Prostate gland (tissue), 2 donors: ENCODE results near the gene RNF25. TPM values are rescaled to one million over a fixed set of nuclear protein-coding genes. Genes with fewer than 3 reads are reported as not detected.

Source experiments
- DNase-seq: peaks from one replicate; pipeline ENCODE4 v3.0.0-alpha.2; 2019; ENCODE audit warnings: low spot score
- H3K27ac ChIP-seq, 2 donors: fragments of 200-600 bp; sonication (generic); 2 replicates each; pipeline ENCODE4 v1.5.1; 2017 to 2019
- H3K27me3 ChIP-seq: fragments of 200-600 bp; sonication (generic); replicated peaks from 2 replicates; pipeline ENCODE4 v1.5.1; 2019; ENCODE audit not compliant: insufficient read depth
- H3K36me3 ChIP-seq, 2 donors: fragments of 200-600 bp; sonication (generic); 1 replicate in 1 of 2; 2 replicates in 1 of 2; pipeline versions ENCODE4 v1.5.1 to v1.8.1; 2017 to 2019
- H3K4me1 ChIP-seq: fragments of 200-600 bp; sonication (generic); replicated peaks from 2 replicates; pipeline ENCODE4 v1.5.1; 2019
- H3K4me3 ChIP-seq, 2 donors: fragments of 200-600 bp; sonication (generic); 2 replicates each; pipeline ENCODE4 v1.5.1; 2017 to 2019
- H3K9me3 ChIP-seq: fragments of 200-600 bp; sonication (generic); 2 replicates; pipeline ENCODE4 v1.5.1; 2017
- POLR2A ChIP-seq: fragments of 450-650 bp; IDR thresholded peaks from one replicate; pipeline ENCODE4 v1.6.1; 2016; ENCODE audit warnings: antibody characterized with exemption, mild to moderate bottlenecking
- POLR2AphosphoS5 ChIP-seq: sonication (generic); formaldehyde crosslinking; IDR thresholded peaks from one replicate; pipeline ENCODE4 v1.6.1; 2017; ENCODE audit warnings: antibody characterized with exemption
- WGBS: methylation state at CpG from one replicate; pipeline ENCODE4 v1.1.5; 2018; 5-methylcytosine and 5-hydroxymethylcytosine counted together
- intact Hi-C: fragments of 100-400 bp; cut with DNase I; formaldehyde crosslinking; loops from one replicate; pipeline ENCODE4 v1.14.2; 2022
- total RNA-seq, 2 donors: library from RNA; depleted of rRNA; stranded (reverse); fragments of >200 nt; gene quantifications; one replicate each; pipeline ENCODE4 v1.1.0, GENCODE V29; 2016
- TF ChIP-seq, protein P1 (sequence below), 4 experiments: fragments of 200-600 bp in 2 of 4; fragments of 450-650 bp in 2 of 4; sonication (generic) in 2 of 4; IDR thresholded peaks; 1 replicate in 3 of 4; 2 replicates in 1 of 4; pipeline ENCODE4 v1.5.1; 2016 to 2019; ENCODE audit warnings: antibody characterized with exemption in 4 of 4, mild to moderate bottlenecking in 2 of 4, moderate library complexity in 2 of 4

RNF25 gene
- total RNA-seq, 2 donors from 2014 or later, result 20.0 to 32.5 TPM

DNA sequence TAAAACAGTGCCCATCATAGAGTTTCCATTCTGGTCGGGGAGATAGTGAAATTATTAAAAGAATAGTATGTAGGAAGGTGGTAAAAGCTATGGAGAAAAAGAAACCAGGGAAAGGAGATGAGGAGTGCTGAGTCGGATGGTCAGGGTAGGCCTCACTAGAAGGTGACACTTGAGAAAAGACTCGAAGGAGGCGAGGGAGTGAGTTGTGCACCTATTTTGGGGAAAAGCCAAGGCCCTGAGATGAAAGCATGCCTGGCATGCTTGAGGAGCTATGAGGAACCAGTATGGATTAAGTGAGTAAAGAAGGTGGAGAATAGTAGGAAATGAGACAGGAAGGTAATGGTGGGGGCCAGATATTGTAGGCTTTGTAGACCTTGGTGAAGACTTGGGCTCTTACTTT is 31.5 kb upstream of the RNF25 start:
- intact Hi-C loops, result no loop called here
- TF ChIP-seq, protein P1, sequence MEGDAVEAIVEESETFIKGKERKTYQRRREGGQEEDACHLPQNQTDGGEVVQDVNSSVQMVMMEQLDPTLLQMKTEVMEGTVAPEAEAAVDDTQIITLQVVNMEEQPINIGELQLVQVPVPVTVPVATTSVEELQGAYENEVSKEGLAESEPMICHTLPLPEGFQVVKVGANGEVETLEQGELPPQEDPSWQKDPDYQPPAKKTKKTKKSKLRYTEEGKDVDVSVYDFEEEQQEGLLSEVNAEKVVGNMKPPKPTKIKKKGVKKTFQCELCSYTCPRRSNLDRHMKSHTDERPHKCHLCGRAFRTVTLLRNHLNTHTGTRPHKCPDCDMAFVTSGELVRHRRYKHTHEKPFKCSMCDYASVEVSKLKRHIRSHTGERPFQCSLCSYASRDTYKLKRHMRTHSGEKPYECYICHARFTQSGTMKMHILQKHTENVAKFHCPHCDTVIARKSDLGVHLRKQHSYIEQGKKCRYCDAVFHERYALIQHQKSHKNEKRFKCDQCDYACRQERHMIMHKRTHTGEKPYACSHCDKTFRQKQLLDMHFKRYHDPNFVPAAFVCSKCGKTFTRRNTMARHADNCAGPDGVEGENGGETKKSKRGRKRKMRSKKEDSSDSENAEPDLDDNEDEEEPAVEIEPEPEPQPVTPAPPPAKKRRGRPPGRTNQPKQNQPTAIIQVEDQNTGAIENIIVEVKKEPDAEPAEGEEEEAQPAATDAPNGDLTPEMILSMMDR (IDR thresholded peaks at IDR 0.05), result no peak
- no peak for TF ChIP-seq POLR2A
- TF ChIP-seq POLR2AphosphoS5, result no peak

DNA sequence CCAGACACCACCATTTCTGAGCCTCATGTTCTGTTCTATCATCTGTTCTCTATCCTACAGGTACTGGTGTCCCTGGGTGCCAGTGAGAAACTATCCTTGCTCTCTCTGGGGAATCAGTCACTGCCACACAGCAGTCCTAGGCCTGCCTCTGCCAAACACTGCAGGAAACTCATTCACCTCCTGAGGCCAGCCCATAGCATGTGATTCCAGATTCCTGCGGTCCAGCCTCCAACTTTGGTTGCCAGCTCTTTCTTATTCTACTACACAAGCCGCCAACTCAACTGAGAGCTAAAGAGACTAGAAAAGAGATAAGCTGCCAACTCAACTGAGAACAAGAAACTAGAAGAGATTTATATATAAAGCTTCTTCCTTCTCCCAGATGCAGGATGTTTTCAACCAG is 30.0 kb upstream of the RNF25 start:
- intact Hi-C loops, result no loop called here
- no peak overlapping the region for H3K27ac ChIP-seq
- no peak for DNase-seq
- no peaks in the 10 kb centered on the region for H3K4me1 ChIP-seq
- no peaks in the 10 kb centered on the region for H3K27me3 ChIP-seq
- TF ChIP-seq, protein P1 (IDR thresholded peaks at IDR 0.05), result no peak
- TF ChIP-seq POLR2AphosphoS5 (no peak), POLR2A (no peak)
- no peaks in the 10 kb centered on the region for H3K9me3 ChIP-seq
- 88% methylated on average over 2 of the region's 2 CpGs for WGBS
- peaks cover 0 to 5% of the 10 kb centered on the region in 2 donors for H3K36me3 ChIP-seq
- H3K4me3 ChIP-seq, result no peak overlapping the region

More for the DNA sequence above, 31.5 kb upstream of the RNF25 start:
- no peaks in the 10 kb centered on the region for H3K4me1 ChIP-seq
- WGBS, result 75% methylated on average over 4 of the region's 4 CpGs
- no peak overlapping the region for H3K4me3 ChIP-seq
- H3K27ac ChIP-seq, result no peak overlapping the region
- no peaks in the 10 kb centered on the region for H3K27me3 ChIP-seq
- H3K36me3 ChIP-seq, result peaks cover 0 to 5% of the 10 kb centered on the region in 2 donors
- H3K9me3 ChIP-seq, result no peaks in the 10 kb centered on the region
- no peak for DNase-seq

DNA sequence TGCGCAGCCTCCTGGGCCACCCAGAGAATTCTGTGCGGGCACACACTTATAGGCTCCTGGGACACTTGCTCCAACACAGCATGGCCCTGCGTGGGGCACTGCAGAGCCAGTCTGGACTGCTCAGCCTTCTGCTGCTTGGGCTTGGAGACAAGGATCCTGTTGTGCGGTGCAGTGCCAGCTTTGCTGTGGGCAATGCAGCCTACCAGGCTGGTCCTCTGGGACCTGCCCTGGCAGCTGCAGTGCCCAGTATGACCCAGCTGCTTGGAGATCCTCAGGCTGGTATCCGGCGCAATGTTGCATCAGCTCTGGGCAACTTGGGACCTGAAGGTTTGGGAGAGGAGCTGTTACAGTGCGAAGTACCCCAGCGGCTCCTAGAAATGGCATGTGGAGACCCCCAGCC is 27.1 kb upstream of the RNF25 start:
- intact Hi-C loops, result no loop called here
- Histone ChIP-seq H3K4me1 (no peaks in the 10 kb centered on the region), H3K4me3 (no peak overlapping the region), H3K9me3 (no peaks in the 10 kb centered on the region), H3K27ac (no peak overlapping the region), H3K36me3 (peaks cover 0 to 5% of the 10 kb centered on the region in 2 donors), H3K27me3 (no peaks in the 10 kb centered on the region)
- DNase-seq, result no peak
- WGBS, result 94% methylated on average over 6 of the region's 8 CpGs
- TF ChIP-seq POLR2A, result no peak
- TF ChIP-seq POLR2AphosphoS5, result no peak
- TF ChIP-seq, protein P1 (IDR thresholded peaks at IDR 0.05), result no peak

DNA sequence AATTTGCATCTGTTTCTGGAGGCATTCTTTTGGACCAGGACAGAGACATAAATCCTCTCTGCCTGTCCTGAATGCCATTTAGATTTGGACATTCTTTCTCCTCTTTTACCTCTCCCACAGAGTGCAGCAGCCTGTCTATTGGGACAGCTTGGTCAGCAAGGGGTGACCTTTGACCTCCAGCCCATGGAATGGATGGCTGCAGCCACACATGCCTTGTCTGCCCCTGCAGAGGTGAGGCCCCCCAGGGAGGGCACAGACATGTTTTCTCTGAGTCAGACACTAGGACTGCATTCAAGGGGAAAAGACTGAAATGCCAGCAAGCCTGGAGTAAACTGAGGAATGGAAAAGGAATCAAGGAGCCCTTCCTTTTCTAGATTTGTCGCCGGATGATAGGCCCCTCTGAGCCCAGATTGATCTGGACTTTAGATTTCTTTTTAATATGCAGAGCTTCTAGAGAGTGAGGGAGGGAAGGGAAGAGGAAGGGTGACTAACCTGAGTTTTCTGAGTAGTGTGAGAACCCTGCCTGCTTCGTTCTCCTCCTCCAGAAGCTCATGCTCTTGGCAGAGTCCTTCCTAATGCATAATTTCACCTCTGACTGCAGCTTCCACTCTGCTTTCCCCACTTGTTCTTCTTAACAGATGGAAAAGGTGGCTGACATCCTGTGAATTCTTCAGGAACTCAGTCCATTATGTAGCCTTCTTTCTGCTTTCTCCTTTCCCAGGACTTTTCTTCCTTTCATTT is 22.8 kb upstream of the RNF25 start:
- 94% methylated on average over 3 of the region's 3 CpGs for WGBS
- Histone ChIP-seq H3K36me3 (peaks cover 0 to 19% of the 10 kb centered on the region in 2 donors), H3K9me3 (no peaks in the 10 kb centered on the region), H3K27me3 (no peaks in the 10 kb centered on the region), H3K4me3 (no peak overlapping the region), H3K27ac (no peak overlapping the region), H3K4me1 (no peaks in the 10 kb centered on the region)
- no peak for TF ChIP-seq POLR2AphosphoS5
- TF ChIP-seq POLR2A, result no peak
- TF ChIP-seq, protein P1 (IDR thresholded peaks at IDR 0.05), result no peak
- no peak for DNase-seq
- intact Hi-C loops, result no loop called here

DNA sequence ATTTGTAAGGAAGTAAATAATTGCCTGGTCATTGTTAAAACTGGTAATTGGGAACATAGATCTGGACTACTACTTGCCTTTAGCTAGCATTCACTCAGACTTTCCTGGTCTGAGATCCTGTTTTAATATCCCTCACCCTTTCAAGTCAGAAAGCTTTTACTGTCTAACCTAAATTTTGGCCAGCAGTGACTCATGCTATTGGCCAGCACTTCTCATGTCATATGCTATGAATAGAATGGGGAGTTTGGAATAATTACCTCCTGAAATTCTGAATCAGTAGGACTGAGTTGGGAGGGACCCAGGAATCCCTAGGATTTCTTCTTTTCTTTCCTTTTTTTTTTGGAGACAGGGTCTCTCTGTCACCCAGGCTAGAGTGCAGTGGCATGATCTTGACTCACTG is 19.4 kb upstream of the RNF25 start:
- TF ChIP-seq, protein P1 (IDR thresholded peaks at IDR 0.05), result no peak
- no peak for TF ChIP-seq POLR2A
- TF ChIP-seq POLR2AphosphoS5, result no peak
- no peak for DNase-seq
- no peak overlapping the region for H3K4me3 ChIP-seq
- H3K9me3 ChIP-seq, result no peaks in the 10 kb centered on the region
- H3K27me3 ChIP-seq, result no peaks in the 10 kb centered on the region
- H3K36me3 ChIP-seq, result peaks cover 0 to 13% of the 10 kb centered on the region in 2 donors
- no peaks in the 10 kb centered on the region for H3K4me1 ChIP-seq
- intact Hi-C loops, result no loop called here
- no peak overlapping the region for H3K27ac ChIP-seq
